ENCODE data around the gene INTS1.

DNA sequence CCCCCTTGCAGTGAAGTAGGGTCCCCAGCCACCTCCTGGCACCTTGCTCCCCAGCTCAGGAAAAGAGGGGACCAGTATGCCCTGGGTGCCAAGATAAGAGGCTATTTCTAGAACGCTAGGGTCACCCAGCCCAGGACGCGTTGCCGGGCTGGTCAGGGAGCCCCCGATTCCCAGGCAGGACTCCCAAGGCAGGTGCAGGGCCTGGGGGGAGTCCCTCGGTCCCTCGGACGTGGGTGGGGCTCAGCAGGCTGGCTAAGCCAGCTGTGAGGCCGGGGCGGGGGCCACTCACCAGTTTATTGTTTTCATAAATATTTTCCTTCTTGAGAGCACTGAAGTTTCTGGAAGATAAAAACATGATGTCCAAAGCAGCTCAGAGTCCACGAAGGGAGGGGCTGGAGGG lies 54.2 kb downstream of the INTS1 start:
- TF ChIP-seq, protein P1, sequence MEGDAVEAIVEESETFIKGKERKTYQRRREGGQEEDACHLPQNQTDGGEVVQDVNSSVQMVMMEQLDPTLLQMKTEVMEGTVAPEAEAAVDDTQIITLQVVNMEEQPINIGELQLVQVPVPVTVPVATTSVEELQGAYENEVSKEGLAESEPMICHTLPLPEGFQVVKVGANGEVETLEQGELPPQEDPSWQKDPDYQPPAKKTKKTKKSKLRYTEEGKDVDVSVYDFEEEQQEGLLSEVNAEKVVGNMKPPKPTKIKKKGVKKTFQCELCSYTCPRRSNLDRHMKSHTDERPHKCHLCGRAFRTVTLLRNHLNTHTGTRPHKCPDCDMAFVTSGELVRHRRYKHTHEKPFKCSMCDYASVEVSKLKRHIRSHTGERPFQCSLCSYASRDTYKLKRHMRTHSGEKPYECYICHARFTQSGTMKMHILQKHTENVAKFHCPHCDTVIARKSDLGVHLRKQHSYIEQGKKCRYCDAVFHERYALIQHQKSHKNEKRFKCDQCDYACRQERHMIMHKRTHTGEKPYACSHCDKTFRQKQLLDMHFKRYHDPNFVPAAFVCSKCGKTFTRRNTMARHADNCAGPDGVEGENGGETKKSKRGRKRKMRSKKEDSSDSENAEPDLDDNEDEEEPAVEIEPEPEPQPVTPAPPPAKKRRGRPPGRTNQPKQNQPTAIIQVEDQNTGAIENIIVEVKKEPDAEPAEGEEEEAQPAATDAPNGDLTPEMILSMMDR (IDR thresholded peaks at IDR 0.05; ENCODE audit: insufficient read depth, low read depth, low read length) = no peak
- no peak for TF ChIP-seq EZH2 (IDR thresholded peaks at IDR 0.05; ENCODE audit: insufficient read depth, low read length)
